GM10248 (cell line): ENCODE data around the gene SUCLG1.

Experiments used
- CTCF ChIA-PET: fragments of 300-600 bp; sonication (Branson Sonifier 250); formaldehyde crosslinking; extraction: SDS; loops from one replicate; lab custom pipeline; 2021; ENCODE audit warnings: antibody characterized with exemption; lab: Yijun Ruan, JAX
- POLR2A ChIA-PET: fragments of 350-650 bp; sonication (Branson Sonifier 250); formaldehyde crosslinking; extraction: SDS; loops from one replicate; lab custom pipeline; 2020; ENCODE audit warnings: antibody characterized with exemption; lab: Yijun Ruan, JAX
- DNase-seq: peaks from one replicate; pipeline ENCODE4 v3.0.0; 2012; ENCODE audit errors: extremely low spot score
- TF ChIP-seq, protein P1 (sequence below): IDR thresholded peaks from 2 replicates; pipeline ENCODE4 v1.5.1; 2012; ENCODE audit warnings: mild to moderate bottlenecking, low read depth; ENCODE audit errors: extremely low read depth, missing control alignments, control extremely low read depth

SUCLG1 gene

GRCh38 chr2:84449711-84450110, 9.4 kb downstream of the SUCLG1 start:
- TF ChIP-seq, protein P1, sequence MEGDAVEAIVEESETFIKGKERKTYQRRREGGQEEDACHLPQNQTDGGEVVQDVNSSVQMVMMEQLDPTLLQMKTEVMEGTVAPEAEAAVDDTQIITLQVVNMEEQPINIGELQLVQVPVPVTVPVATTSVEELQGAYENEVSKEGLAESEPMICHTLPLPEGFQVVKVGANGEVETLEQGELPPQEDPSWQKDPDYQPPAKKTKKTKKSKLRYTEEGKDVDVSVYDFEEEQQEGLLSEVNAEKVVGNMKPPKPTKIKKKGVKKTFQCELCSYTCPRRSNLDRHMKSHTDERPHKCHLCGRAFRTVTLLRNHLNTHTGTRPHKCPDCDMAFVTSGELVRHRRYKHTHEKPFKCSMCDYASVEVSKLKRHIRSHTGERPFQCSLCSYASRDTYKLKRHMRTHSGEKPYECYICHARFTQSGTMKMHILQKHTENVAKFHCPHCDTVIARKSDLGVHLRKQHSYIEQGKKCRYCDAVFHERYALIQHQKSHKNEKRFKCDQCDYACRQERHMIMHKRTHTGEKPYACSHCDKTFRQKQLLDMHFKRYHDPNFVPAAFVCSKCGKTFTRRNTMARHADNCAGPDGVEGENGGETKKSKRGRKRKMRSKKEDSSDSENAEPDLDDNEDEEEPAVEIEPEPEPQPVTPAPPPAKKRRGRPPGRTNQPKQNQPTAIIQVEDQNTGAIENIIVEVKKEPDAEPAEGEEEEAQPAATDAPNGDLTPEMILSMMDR, result no peak
- no peak for DNase-seq
- CTCF ChIA-PET, result no interaction called here
- POLR2A ChIA-PET, result interaction anchor here (0.6 kb wide), 1 partner anchor 24 kb away, joined by 3 read pairs; no protein-coding TSS in a partner anchor

- TF ChIP-seq, protein P1, result no peak
Measured at GRCh38 chr2:84449055-84449454, 10.0 kb downstream of the SUCLG1 start.

DNA sequence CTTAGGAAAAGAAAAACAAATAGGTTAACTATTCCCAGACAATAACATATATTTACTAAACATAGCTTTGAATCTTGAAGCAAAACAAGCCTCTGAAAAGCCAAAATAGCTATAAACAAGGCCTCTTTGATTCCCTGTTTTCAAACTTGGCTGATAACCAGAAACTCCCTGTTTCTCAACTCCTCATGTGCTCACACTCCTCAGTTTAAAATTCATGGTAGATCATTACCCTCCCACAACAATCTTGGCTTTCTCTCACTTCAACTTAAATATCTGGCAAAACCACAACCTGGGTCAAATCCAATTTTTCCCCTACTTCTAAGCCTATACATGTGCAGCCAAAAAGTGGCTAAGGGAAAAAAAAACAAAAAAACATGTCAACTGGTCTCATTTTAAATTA, 15.6 kb downstream of the SUCLG1 start:
- DNase-seq, result no peak
- ChIA-PET CTCF (interaction anchor here (2.6 kb wide), 1 partner anchor 9 kb away, joined by 7 read pairs; no protein-coding TSS in a partner anchor), POLR2A (no interaction called here)
- TF ChIP-seq, protein P1, result no peak

More at GRCh38 chr2:84449055-84449454, 10.0 kb downstream of the SUCLG1 start:
- POLR2A ChIA-PET, result no interaction called here
- DNase-seq, result no peak
- CTCF ChIA-PET, result no interaction called here

DNA sequence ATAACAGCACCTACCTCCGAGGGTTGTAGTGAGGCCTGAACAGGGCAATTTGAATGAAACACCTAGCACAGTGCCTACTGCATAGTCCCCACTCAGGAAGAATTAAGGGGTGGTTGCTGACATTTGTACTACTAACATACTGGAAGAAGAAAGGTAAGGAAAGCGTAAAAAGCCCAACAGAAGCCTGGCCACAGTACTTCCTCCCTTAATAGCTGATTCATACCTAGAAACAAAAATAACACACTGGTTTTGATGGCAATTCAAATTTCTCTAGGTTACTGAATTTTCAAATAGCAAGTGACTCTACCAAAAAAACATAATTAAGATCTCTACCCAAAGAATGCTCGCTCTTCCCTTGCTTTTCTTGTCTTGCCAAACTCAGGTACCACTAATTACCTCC, 16.2 kb downstream of the SUCLG1 start:
- TF ChIP-seq, protein P1, result no peak
- DNase-seq, result no peak
- ChIA-PET CTCF (interaction anchor here (2.6 kb wide), 1 partner anchor 9 kb away, joined by 7 read pairs; no protein-coding TSS in a partner anchor), POLR2A (no interaction called here)

GRCh38 chr2:84441505-84441904, 17.6 kb downstream of the SUCLG1 start:
- CTCF ChIA-PET, result interaction anchor here (2.6 kb wide), 1 partner anchor 11 kb away, joined by 7 read pairs; no protein-coding TSS in a partner anchor
- POLR2A ChIA-PET, result no interaction called here
- TF ChIP-seq, protein P1, result no peak
- no peak for DNase-seq

GRCh38 chr2:84441036-84441435, 18.0 kb downstream of the SUCLG1 start:
- POLR2A ChIA-PET, result no interaction called here
- TF ChIP-seq, protein P1, result no peak
- DNase-seq, result no peak
- CTCF ChIA-PET, result interaction anchor here (2.6 kb wide), 1 partner anchor 11 kb away, joined by 7 read pairs; no protein-coding TSS in a partner anchor
